ENCODE results near the gene TLCD4. TPM values are rescaled to one million over a fixed set of nuclear protein-coding genes. Genes with fewer than 3 reads are reported as not detected.
A peak's percentile ranks its signal among the peaks of the same experiment; 100 is the strongest.

The TLCD4 gene
- total RNA-seq, 1 donor from 2014 or later, result 2.6 TPM

- Mint-ChIP-seq H3K27me3 (ENCODE audit: low read depth) (no peaks in the 10 kb centered on the region), H3K27ac (ENCODE audit: unreplicated experiment) (peak overlapping the region; percentile 98), H3K36me3 (ENCODE audit: low read depth) (peaks cover 2% of the 10 kb centered on the region), H3K4me3 (ENCODE audit: unreplicated experiment) (peak overlapping the region; percentile 92), H3K4me1 (ENCODE audit: low read depth) (peaks cover 13% of the 10 kb centered on the region), H3K9me3 (ENCODE audit: low read depth) (no peaks in the 10 kb centered on the region)
- no peak for TF ChIP-seq CTCF (IDR thresholded peaks at IDR 0.05)
- DNase-seq (ENCODE audit: low spot score), result no peak
Observed at GRCh38 chr1:95072117-95072516, 45.0 kb upstream of the TLCD4 start.

GRCh38 chr1:95072532-95073419 lies 44.4 kb upstream of the TLCD4 start, which contains the start of gene ALG14:
Gene ALG14, minus strand, starts transcription at chr1:95072951. Its CDS starts 53 bp downstream, at chr1:95072898.
- TF ChIP-seq CTCF (IDR thresholded peaks at IDR 0.05), result no peak
- H3K9me3 Mint-ChIP-seq (ENCODE audit: low read depth), result no peaks in the 10 kb centered on the region
- H3K36me3 Mint-ChIP-seq (ENCODE audit: low read depth), result peaks cover 2% of the 10 kb centered on the region
- H3K27ac Mint-ChIP-seq (ENCODE audit: unreplicated experiment), result peak within 1 kb of the TSS; percentile 98
- peak within 1 kb of the TSS; percentile 92 for H3K4me3 Mint-ChIP-seq (ENCODE audit: unreplicated experiment)
- no peaks in the 10 kb centered on the region for H3K27me3 Mint-ChIP-seq (ENCODE audit: low read depth)
- peaks cover 13% of the 10 kb centered on the region for H3K4me1 Mint-ChIP-seq (ENCODE audit: low read depth)
- DNase-seq (ENCODE audit: low spot score), result peak; percentile 96

- H3K4me1 Mint-ChIP-seq (ENCODE audit: low read depth), result peaks cover 13% of the 10 kb centered on the region
- peaks cover 2% of the 10 kb centered on the region for H3K36me3 Mint-ChIP-seq (ENCODE audit: low read depth)
- no peak for DNase-seq (ENCODE audit: low spot score)
- no peaks in the 10 kb centered on the region for H3K9me3 Mint-ChIP-seq (ENCODE audit: low read depth)
- peak overlapping the region; percentile 92 for H3K4me3 Mint-ChIP-seq (ENCODE audit: unreplicated experiment)
- TF ChIP-seq CTCF (IDR thresholded peaks at IDR 0.05), result no peak
- peak overlapping the region; percentile 98 for H3K27ac Mint-ChIP-seq (ENCODE audit: unreplicated experiment)
- no peaks in the 10 kb centered on the region for H3K27me3 Mint-ChIP-seq (ENCODE audit: low read depth)
Observed at GRCh38 chr1:95073446-95073845, 43.7 kb upstream of the TLCD4 start.

GRCh38 chr1:95076034-95076433 lies 41.1 kb upstream of the TLCD4 start:
- Mint-ChIP-seq H3K4me3 (ENCODE audit: unreplicated experiment) (no peak overlapping the region), H3K27me3 (ENCODE audit: low read depth) (no peaks in the 10 kb centered on the region), H3K27ac (ENCODE audit: unreplicated experiment) (no peak overlapping the region), H3K4me1 (ENCODE audit: low read depth) (peaks cover 13% of the 10 kb centered on the region), H3K9me3 (ENCODE audit: low read depth) (no peaks in the 10 kb centered on the region), H3K36me3 (ENCODE audit: low read depth) (peaks cover 2% of the 10 kb centered on the region)
- no peak for TF ChIP-seq CTCF (IDR thresholded peaks at IDR 0.05)
- no peak for DNase-seq (ENCODE audit: low spot score)

- Mint-ChIP-seq H3K9me3 (ENCODE audit: low read depth) (no peaks in the 10 kb centered on the region), H3K4me1 (ENCODE audit: low read depth) (no peaks in the 10 kb centered on the region), H3K4me3 (ENCODE audit: unreplicated experiment) (no peak overlapping the region), H3K27me3 (ENCODE audit: low read depth) (no peaks in the 10 kb centered on the region), H3K36me3 (ENCODE audit: low read depth) (no peaks in the 10 kb centered on the region), H3K27ac (ENCODE audit: unreplicated experiment) (no peak overlapping the region)
- no peak for TF ChIP-seq CTCF (IDR thresholded peaks at IDR 0.05)
- DNase-seq (ENCODE audit: low spot score), result no peak
Observed at GRCh38 chr1:95080446-95080845, 36.7 kb upstream of the TLCD4 start.
